Subcutaneous abdominal adipose tissue (tissue), 5 donors: Measurements from ENCODE around the gene PHC2.

ENCODE experiments used
- H3K27ac ChIP-seq: one replicate; pipeline ENCODE4 v1.7.0; 2013; ENCODE audit warnings: low read depth, mild to moderate bottlenecking, inconsistent platforms, low read length, moderate library complexity
- H3K27me3 ChIP-seq, 5 donors: one replicate each; pipeline ENCODE4 v1.7.0; 2013; ENCODE audit warnings: low read length in 5 of 5, inconsistent platforms in 1 of 5; ENCODE audit not compliant: control insufficient read depth in 5 of 5, insufficient read depth in 4 of 5
- H3K36me3 ChIP-seq, 5 donors: one replicate each; pipeline ENCODE4 v1.7.0; 2013; ENCODE audit warnings: low read length in 5 of 5; ENCODE audit not compliant: control insufficient read depth in 5 of 5, insufficient read depth in 5 of 5
- H3K4me1 ChIP-seq, 5 donors: one replicate each; pipeline ENCODE4 v1.7.0; 2013; ENCODE audit warnings: low read length in 5 of 5, mild to moderate bottlenecking in 3 of 5, moderate library complexity in 1 of 5; ENCODE audit not compliant: control insufficient read depth in 5 of 5, insufficient read depth in 5 of 5
- H3K4me3 ChIP-seq, 5 donors: one replicate each; pipeline ENCODE4 v1.7.0; 2013; ENCODE audit warnings: low read length in 5 of 5, low read depth in 1 of 5
- H3K9ac ChIP-seq, 5 donors: one replicate each; pipeline ENCODE4 v1.7.0; 2013; ENCODE audit warnings: low read length in 5 of 5, mild to moderate bottlenecking in 4 of 5, moderate library complexity in 3 of 5
- H3K9me3 ChIP-seq, 5 donors: one replicate each; pipeline ENCODE4 v1.7.0; 2013; ENCODE audit warnings: low read length in 5 of 5; ENCODE audit not compliant: control insufficient read depth in 5 of 5
- donor health status: healthy.
- donor health status: healthy.
- donor health status: healthy.
- donor health status: healthy.
- donor health status: healthy.

PHC2 gene

DNA sequence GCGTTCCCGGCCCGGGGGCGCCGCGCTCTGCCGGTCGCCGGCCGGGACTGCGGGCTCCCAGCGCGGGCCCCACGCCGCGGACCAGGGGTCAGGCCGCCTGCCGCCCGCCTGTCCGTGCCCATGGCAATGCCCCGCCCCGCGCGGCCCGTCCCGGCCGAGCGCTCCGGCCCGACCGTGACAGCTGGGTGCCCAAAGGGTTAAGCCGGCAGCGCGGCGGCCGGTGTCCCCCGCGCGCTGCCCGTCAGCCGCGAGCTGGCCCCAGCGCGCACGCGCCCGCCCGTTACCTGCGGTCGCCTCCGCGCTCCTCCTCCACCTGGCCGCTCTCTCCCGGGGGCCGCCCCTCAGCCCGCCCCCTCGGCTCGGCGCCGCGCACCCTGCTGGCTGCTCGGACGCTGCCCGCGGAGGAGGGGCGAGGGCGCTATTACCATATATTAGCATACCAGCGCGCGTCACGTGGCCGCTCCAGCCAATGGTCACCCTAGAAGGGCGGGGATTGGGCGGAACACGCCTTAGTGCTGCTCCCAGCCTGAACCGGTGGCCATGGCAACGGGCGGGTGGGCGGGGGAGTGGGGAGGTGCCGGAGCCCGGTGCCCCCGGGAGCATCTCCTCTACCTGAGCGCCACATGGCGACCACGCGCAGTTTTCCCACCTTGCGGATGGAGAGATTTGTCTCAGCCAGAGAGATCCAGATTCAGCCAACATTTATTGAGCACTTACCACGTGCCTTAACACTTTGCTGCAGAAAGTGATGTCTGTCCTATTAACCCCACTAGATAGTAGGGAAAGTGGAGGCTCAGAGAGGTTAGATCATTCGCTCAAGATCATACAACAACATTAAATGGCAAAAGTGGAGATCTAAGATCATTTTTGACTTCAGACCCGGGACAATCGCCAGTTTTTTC is at the start of gene PHC2:
TSS of gene PHC2 (minus strand) at position 404 of the 902 bp plus-strand sequence. CDS start 55,556 bp downstream, outside the sequence.
- Histone ChIP-seq H3K27me3 (no peaks in the 10 kb centered on the region), H3K4me3 (peak within 1 kb of the TSS; percentile 64 to 79 (median 70)), H3K27ac (no peak within 1 kb of the TSS), H3K9ac (peak within 1 kb of the TSS in 4 of 5 donors; percentile 72 to 77 (median 74)), H3K36me3 (no peaks in the 10 kb centered on the region), H3K4me1 (peaks cover 2 to 44% (median 18%) of the 10 kb centered on the region in 5 donors), H3K9me3 (no peaks in the 10 kb centered on the region)

DNA sequence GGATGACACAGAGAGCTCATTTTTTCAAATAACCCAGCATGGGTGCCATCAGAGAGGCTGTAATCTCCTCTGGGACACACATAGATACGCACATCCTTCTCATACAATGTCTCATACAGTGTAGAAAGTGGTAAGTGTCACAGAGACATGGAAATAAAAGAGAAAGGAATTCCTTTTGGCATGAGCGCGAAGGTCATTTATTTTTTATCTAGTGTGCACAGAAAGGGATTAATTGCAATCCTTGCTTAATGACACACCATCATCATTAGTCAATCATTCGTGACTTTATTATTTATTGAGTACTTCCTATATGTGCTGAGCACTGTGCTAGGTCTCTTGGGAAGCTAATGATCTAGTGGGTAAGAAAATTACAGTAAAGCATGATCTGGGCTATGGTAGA is 46.6 kb upstream of the PHC2 start:
- H3K4me3 ChIP-seq: no peak overlapping the region
- H3K4me1 ChIP-seq: peaks cover 7 to 19% (median 16%) of the 10 kb centered on the region in 5 donors
- no peak overlapping the region for H3K9ac ChIP-seq
- peaks cover 0 to under 1% (median 0%) of the 10 kb centered on the region in 5 donors for H3K27me3 ChIP-seq
- no peak overlapping the region for H3K27ac ChIP-seq
- peaks cover 13 to 31% (median 22%) of the 10 kb centered on the region in 5 donors for H3K36me3 ChIP-seq
- H3K9me3 ChIP-seq: no peaks in the 10 kb centered on the region

GRCh38 chr1:33473900-33474299 is 43.0 kb upstream of the PHC2 start:
- peak overlapping the region; percentile 45 for H3K27ac ChIP-seq
- peak overlapping the region in 2 of 5 donors; percentile 9 for H3K9ac ChIP-seq
- peaks cover 19 to 39% (median 23%) of the 10 kb centered on the region in 5 donors for H3K4me1 ChIP-seq
- no peak overlapping the region for H3K4me3 ChIP-seq
- H3K36me3 ChIP-seq: peaks cover 0 to 3% (median 0%) of the 10 kb centered on the region in 5 donors
- H3K27me3 ChIP-seq: peaks cover 0 to 3% (median 0%) of the 10 kb centered on the region in 5 donors
- H3K9me3 ChIP-seq: no peaks in the 10 kb centered on the region

- Histone ChIP-seq H3K27ac (peak within 1 kb of the TSS; percentile 67), H3K27me3 (peaks cover 0 to 3% (median 0%) of the 10 kb centered on the region in 5 donors), H3K36me3 (peaks cover 0 to 3% (median 0%) of the 10 kb centered on the region in 5 donors), H3K4me3 (peak within 1 kb of the TSS; percentile 69 to 86 (median 76)), H3K9me3 (no peaks in the 10 kb centered on the region), H3K9ac (peak within 1 kb of the TSS; percentile 60 to 85 (median 74)), H3K4me1 (peaks cover 19 to 39% (median 23%) of the 10 kb centered on the region in 5 donors)
Measured at GRCh38 chr1:33472269-33472980, 41.5 kb upstream of the PHC2 start, which contains the start of gene ZSCAN20. TSS of gene ZSCAN20 (plus strand) at chr1:33472645. CDS start at chr1:33479289, 6,644 bp downstream.

DNA sequence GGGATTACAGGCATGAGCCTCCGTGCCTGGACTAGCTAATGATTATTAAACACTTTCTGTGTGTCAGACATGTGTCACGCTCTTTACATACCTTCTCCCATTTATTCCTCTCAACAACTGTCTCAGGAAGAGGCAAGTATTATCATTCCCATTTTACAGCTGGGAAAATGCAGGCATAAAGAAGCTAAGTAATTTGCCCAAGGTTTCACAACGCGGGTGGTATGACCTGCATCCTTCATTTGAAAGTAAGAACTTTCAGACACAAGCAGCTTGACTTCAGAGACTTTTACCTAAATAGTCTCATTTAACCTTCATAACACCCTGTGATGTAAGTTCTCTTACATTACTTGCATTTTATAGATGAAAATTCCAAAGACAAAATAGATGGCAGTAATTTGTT is 40.5 kb upstream of the PHC2 start:
- Histone ChIP-seq H3K9ac (peak overlapping the region in 2 of 5 donors; percentile 62 to 77), H3K4me1 (peaks cover 19 to 43% (median 25%) of the 10 kb centered on the region in 5 donors), H3K36me3 (peaks cover 0 to 3% (median 0%) of the 10 kb centered on the region in 5 donors), H3K4me3 (no peak overlapping the region), H3K27ac (peak overlapping the region; percentile 67), H3K27me3 (peaks cover 0 to 3% (median 0%) of the 10 kb centered on the region in 5 donors), H3K9me3 (no peaks in the 10 kb centered on the region)

GRCh38 chr1:33470495-33471012 is 39.7 kb upstream of the PHC2 start:
- Histone ChIP-seq H3K27ac (peak overlapping the region; percentile 54), H3K9me3 (no peaks in the 10 kb centered on the region), H3K9ac (no peak overlapping the region), H3K4me1 (peaks cover 19 to 50% (median 28%) of the 10 kb centered on the region in 5 donors), H3K4me3 (no peak overlapping the region), H3K36me3 (peaks cover 0 to 3% (median 0%) of the 10 kb centered on the region in 5 donors), H3K27me3 (peaks cover 0 to 3% (median 0%) of the 10 kb centered on the region in 5 donors)

DNA sequence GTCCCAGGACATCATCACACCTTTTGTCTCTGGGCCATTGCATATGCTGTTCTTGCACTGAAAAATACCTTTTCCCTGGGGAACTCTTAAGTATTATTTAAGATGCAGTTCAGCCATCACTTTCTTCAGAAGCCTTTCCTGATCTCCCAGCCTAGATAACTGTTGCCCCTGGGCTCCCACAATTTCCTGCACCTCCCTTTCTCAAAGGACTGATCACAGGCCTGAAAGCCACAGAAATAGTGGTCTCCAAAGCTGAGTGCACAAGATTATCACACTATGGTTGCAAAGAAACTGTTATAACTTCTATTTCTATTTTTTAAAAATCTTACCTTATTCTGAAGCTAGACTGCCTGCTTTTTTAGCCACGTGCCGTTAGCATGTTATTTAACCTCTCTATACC is 38.8 kb upstream of the PHC2 start:
- peaks cover 0 to 3% (median 0%) of the 10 kb centered on the region in 5 donors for H3K27me3 ChIP-seq
- no peak overlapping the region for H3K9ac ChIP-seq
- H3K9me3 ChIP-seq: no peaks in the 10 kb centered on the region
- no peak overlapping the region for H3K4me3 ChIP-seq
- peaks cover 0 to 3% (median 0%) of the 10 kb centered on the region in 5 donors for H3K36me3 ChIP-seq
- H3K27ac ChIP-seq: no peak overlapping the region
- H3K4me1 ChIP-seq: peaks cover 19 to 52% (median 30%) of the 10 kb centered on the region in 5 donors

- Histone ChIP-seq H3K27ac (no peak overlapping the region), H3K36me3 (peaks cover 0 to 3% (median 0%) of the 10 kb centered on the region in 5 donors), H3K9ac (peak overlapping the region in 1 of 5 donors; percentile 15), H3K27me3 (peaks cover 0 to 3% (median 0%) of the 10 kb centered on the region in 5 donors), H3K4me3 (no peak overlapping the region), H3K9me3 (no peaks in the 10 kb centered on the region), H3K4me1 (peaks cover 19 to 48% (median 26%) of the 10 kb centered on the region in 5 donors)
Measured at GRCh38 chr1:33468967-33469366, 38.1 kb upstream of the PHC2 start.

- Histone ChIP-seq H3K9ac (no peak overlapping the region), H3K9me3 (no peaks in the 10 kb centered on the region), H3K4me1 (peaks cover 19 to 43% (median 21%) of the 10 kb centered on the region in 5 donors), H3K4me3 (no peak overlapping the region), H3K27ac (no peak overlapping the region), H3K27me3 (peaks cover 0 to 3% (median 0%) of the 10 kb centered on the region in 5 donors), H3K36me3 (peaks cover 0 to 3% (median 0%) of the 10 kb centered on the region in 5 donors)
Measured at GRCh38 chr1:33468531-33468930, 37.6 kb upstream of the PHC2 start.
